IMR-90 (cell line): ENCODE results near the gene SRPK1. TPM values are rescaled to one million over a fixed set of nuclear protein-coding genes. Genes with fewer than 3 reads are reported as not detected.

Experiments used
- ATAC-seq: fragments of 200-7000 bp; cut with Tn5 transposase; 2 replicates; pipeline ENCODE4 v1.9.1; 2020; ENCODE audit warnings: low read depth, mild to moderate bottlenecking, moderate library complexity
- BruUV-seq: library from RNA; stranded (reverse); fragments of 400-500 nt; replicated peaks from 2 replicates; lab custom pipeline; 2021; lab: Mats Ljungman, UMichigan
- CTCF ChIA-PET: fragments of 300-600 bp; formaldehyde crosslinking; extraction: SDS; loops from one replicate; lab custom pipeline; 2021; ENCODE audit warnings: antibody characterized with exemption; lab: Yijun Ruan, JAX
- POLR2A ChIA-PET: fragments of 300-600 bp; sonication (Branson Sonifier 250); formaldehyde crosslinking; loops from one replicate; lab custom pipeline; 2022; ENCODE audit warnings: antibody characterized with exemption; ENCODE audit not compliant: unreplicated experiment; lab: Charles Lee
- DNase-seq: peaks from one replicate; pipeline ENCODE4 v3.0.0; 2013
- H2AFZ ChIP-seq: replicated peaks from 2 replicates; pipeline ENCODE3; 2013; ENCODE audit warnings: low read length, mild to moderate bottlenecking; ENCODE audit not compliant: poor library complexity
- H2AK5ac ChIP-seq: 2 replicates; pipeline ENCODE4 v1.6.1; 2013; ENCODE audit warnings: low read depth, low read length, inconsistent platforms
- H2AK9ac ChIP-seq: replicated peaks from 2 replicates; pipeline ENCODE3; 2013; ENCODE audit warnings: mild to moderate bottlenecking, low read depth, low read length, moderate library complexity; ENCODE audit not compliant: poor library complexity
- H2BK120ac ChIP-seq: 2 replicates; pipeline ENCODE4 v1.6.1; 2013; ENCODE audit warnings: low read depth, low read length, inconsistent platforms
- H2BK15ac ChIP-seq: 3 replicates; pipeline ENCODE4 v1.6.1; 2013; ENCODE audit warnings: low read depth, low read length, inconsistent platforms
- H2BK20ac ChIP-seq: 2 replicates; pipeline ENCODE4 v1.6.1; 2013; ENCODE audit warnings: low read depth, mild to moderate bottlenecking, inconsistent platforms, low read length, moderate library complexity
- H2BK5ac ChIP-seq: 2 replicates; pipeline ENCODE4 v1.6.1; 2013; ENCODE audit warnings: mild to moderate bottlenecking, low read depth, low read length, inconsistent platforms; ENCODE audit not compliant: poor library complexity, severe bottlenecking
- H3K14ac ChIP-seq: replicated peaks from 2 replicates; pipeline ENCODE4 v1.6.1; 2013; ENCODE audit warnings: low read depth, low read length, inconsistent platforms
- H3K18ac ChIP-seq: 2 replicates; pipeline ENCODE4 v1.6.1; 2013; ENCODE audit warnings: low read depth, low read length, control low read depth
- H3K23ac ChIP-seq: 2 replicates; pipeline ENCODE4 v1.6.1; 2013; ENCODE audit warnings: low read depth, low read length, inconsistent platforms
- H3K27ac ChIP-seq: 2 replicates; pipeline ENCODE4 v1.5.1; 2013; ENCODE audit warnings: mild to moderate bottlenecking, control low read depth, low read length; ENCODE audit not compliant: insufficient read depth
- H3K27me3 ChIP-seq: 2 replicates; pipeline ENCODE4 v1.6.1; 2013; ENCODE audit warnings: low read length; ENCODE audit not compliant: control insufficient read depth, insufficient read depth
- H3K36me3 ChIP-seq: 2 replicates; pipeline ENCODE4 v1.6.1; 2013; ENCODE audit warnings: low read length, mixed read lengths; ENCODE audit not compliant: control insufficient read depth, insufficient read depth
- H3K4ac ChIP-seq: 2 replicates; pipeline ENCODE4 v1.6.1; 2013; ENCODE audit warnings: low read depth, low read length, inconsistent platforms
- H3K4me1 ChIP-seq: 2 replicates; pipeline ENCODE4 v1.6.1; 2013; ENCODE audit warnings: low read length, mixed read lengths; ENCODE audit not compliant: control insufficient read depth, insufficient read depth
- H3K4me2 ChIP-seq: 2 replicates; pipeline ENCODE4 v1.6.1; 2013; ENCODE audit warnings: low read depth, mild to moderate bottlenecking, control low read depth, low read length, moderate library complexity
- H3K4me3 ChIP-seq: 2 replicates; pipeline ENCODE4 v1.5.1; 2013; ENCODE audit warnings: low read depth, mild to moderate bottlenecking, control low read depth, low read length, moderate library complexity; ENCODE audit not compliant: insufficient read depth
- H3K56ac ChIP-seq: 2 replicates; pipeline ENCODE4 v1.6.1; 2013; ENCODE audit warnings: low read length, inconsistent platforms; ENCODE audit not compliant: insufficient read depth; ENCODE audit errors: extremely low read depth
- H3K79me1 ChIP-seq, 2 experiments: 2 replicates each; pipeline ENCODE4 v1.6.1; 2013; ENCODE audit warnings: low read length in 2 of 2, inconsistent platforms in 1 of 2, low read depth in 1 of 2
- H3K9ac ChIP-seq: 2 replicates; pipeline ENCODE4 v1.6.1; 2013; ENCODE audit warnings: low read depth, low read length, control low read depth
- H3K9me1 ChIP-seq: 2 replicates; pipeline ENCODE4 v1.6.1; 2013; ENCODE audit warnings: low read length, inconsistent platforms; ENCODE audit not compliant: insufficient read depth
- H3K9me3 ChIP-seq: 2 replicates; pipeline ENCODE4 v1.6.1; 2013; ENCODE audit warnings: low read length; ENCODE audit not compliant: control insufficient read depth, insufficient read depth
- H4K20me1 ChIP-seq: 2 replicates; pipeline ENCODE4 v1.6.1; 2013; ENCODE audit warnings: low read length, inconsistent platforms; ENCODE audit not compliant: insufficient read depth
- H4K5ac ChIP-seq: 2 replicates; pipeline ENCODE4 v1.6.1; 2013; ENCODE audit warnings: mild to moderate bottlenecking, low read depth, low read length, control low read depth
- H4K8ac ChIP-seq, 2 experiments: 2 replicates each; pipeline ENCODE4 v1.6.1; 2013; ENCODE audit warnings: low read depth in 2 of 2, low read length in 2 of 2, control low read depth in 1 of 2, inconsistent platforms in 1 of 2
- H4K91ac ChIP-seq: 2 replicates; pipeline ENCODE4 v1.6.1; 2013; ENCODE audit warnings: low read depth, low read length, inconsistent platforms; ENCODE audit not compliant: insufficient read depth
- CEBPB ChIP-seq: IDR thresholded peaks from 2 replicates; pipeline ENCODE4 v1.6.1; 2012; ENCODE audit warnings: low read depth, low read length, improper control_type of control experiment
- CHD1 ChIP-seq: IDR thresholded peaks from 2 replicates; pipeline ENCODE4 v1.6.1; 2012; ENCODE audit warnings: low read depth, low read length, improper control_type of control experiment
- ELK1 ChIP-seq: fragments of 150-350 bp; IDR thresholded peaks from 2 replicates; pipeline ENCODE4 v1.6.1; 2016; ENCODE audit warnings: low read depth, mild to moderate bottlenecking, low read length, moderate library complexity, borderline replicate concordance
- FOS ChIP-seq: fragments of 150-350 bp; IDR thresholded peaks from 2 replicates; pipeline ENCODE4 v1.6.1; 2016; ENCODE audit warnings: low read depth, low read length
- MAFK ChIP-seq: IDR thresholded peaks from 2 replicates; pipeline ENCODE4 v1.6.1; 2012; ENCODE audit warnings: low read depth, low read length, improper control_type of control experiment
- MXI1 ChIP-seq: IDR thresholded peaks from 2 replicates; pipeline ENCODE4 v1.6.1; 2012; ENCODE audit warnings: low read depth, mild to moderate bottlenecking, low read length, moderate library complexity, borderline replicate concordance
- POLR2A ChIP-seq: IDR thresholded peaks from 2 replicates; pipeline ENCODE4 v1.6.1; 2012; ENCODE audit warnings: mild to moderate bottlenecking, low read depth, low read length
- RAD21 ChIP-seq: IDR thresholded peaks from 2 replicates; pipeline ENCODE4 v1.6.1; 2012; ENCODE audit warnings: low read length, improper control_type of control experiment
- RFX5 ChIP-seq: IDR thresholded peaks from 2 replicates; pipeline ENCODE4 v1.8.0; 2012; ENCODE audit warnings: low read depth, mild to moderate bottlenecking, low read length, moderate library complexity
- SMC3 ChIP-seq: fragments of 150-350 bp; IDR thresholded peaks from 2 replicates; pipeline ENCODE4 v1.6.1; 2016; ENCODE audit warnings: low read depth, mild to moderate bottlenecking, antibody characterized with exemption, low read length, moderate library complexity
- WGBS, 2 experiments: methylation state at CpG; one replicate each; pipeline versions ENCODE4 v1.1.5 to v1.1.7; 2013; ENCODE audit warnings: missing lambda C conversion rate in 2 of 2; ENCODE audit not compliant: insufficient read length in 1 of 2; ENCODE audit errors: extremely low coverage in 2 of 2; 5-methylcytosine and 5-hydroxymethylcytosine counted together
- dilution Hi-C: fragments of 300-500 bp; cut with HindIII; formaldehyde crosslinking; loops from one replicate; pipeline ENCODE4 v1.14.3; 2018; ENCODE audit warnings: low sequenced_read_pairs; ENCODE audit not compliant: unreplicated experiment
- in situ Hi-C: fragments of 300-500 bp; cut with MboI; formaldehyde crosslinking; loops from 3 replicates; pipeline ENCODE4 v1.14.3; 2019; ENCODE audit warnings: low sequenced_read_pairs, inconsistent platforms, mixed read lengths
- intact Hi-C: fragments of 100-400 bp; cut with micrococcal nuclease; formaldehyde crosslinking; loops from 2 replicates; pipeline ENCODE4 v1.10.0; 2022
- polyA plus RNA-seq, 3 experiments: library from polyadenylated mRNA; depleted of rRNA; stranded (reverse); fragments of >200 nt; gene quantifications; 2 replicates each; pipeline ENCODE4 v1.2.3, GENCODE V29; 2012; ENCODE audit warnings: low replicate concordance in 1 of 3
- total RNA-seq: library from RNA; depleted of rRNA; stranded (reverse); fragments of >200 nt; gene quantifications from 2 replicates; pipeline ENCODE4 v1.2.3, GENCODE V29; 2012
- TF ChIP-seq, protein P1 (sequence below): fragments of 150-350 bp; IDR thresholded peaks from 2 replicates; pipeline ENCODE4 v1.6.1; 2017; ENCODE audit warnings: mild to moderate bottlenecking, antibody characterized with exemption, low read length, low read depth

The SRPK1 gene
- total and polyA plus RNA-seq, 2 of the 4 experiments (the other 2 are of a cell fraction): 22.5 to 44.6 TPM

DNA sequence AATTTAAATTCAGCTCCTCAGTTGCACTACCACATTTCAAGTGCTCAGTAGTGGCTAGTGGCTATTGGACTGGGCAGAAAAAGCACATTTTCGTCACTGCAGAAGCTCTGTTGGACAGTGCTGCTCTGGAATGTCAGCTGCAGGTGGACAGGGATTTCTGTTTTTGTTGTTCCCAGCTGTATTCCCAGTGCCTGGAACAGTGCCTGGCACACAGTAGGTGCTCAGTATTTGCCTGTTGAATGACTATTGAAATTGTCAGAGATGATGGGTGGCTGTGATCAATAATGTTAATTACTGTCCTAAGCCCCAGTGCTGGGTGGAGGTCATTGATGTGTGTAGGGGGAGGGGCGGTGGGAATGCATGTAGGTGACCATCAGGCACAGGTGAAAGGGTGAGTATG, 134.6 kb downstream of the SRPK1 start:
- Histone ChIP-seq H3K14ac (no peak overlapping the region), H2BK15ac (no peak overlapping the region), H3K4me2 (no peak overlapping the region), H3K9me1 (no peaks in the 10 kb centered on the region), H4K20me1 (no peaks in the 10 kb centered on the region), H4K8ac (no peak overlapping the region), H2AK9ac (no peak overlapping the region), H3K36me3 (no peaks in the 10 kb centered on the region), H3K9me3 (peaks cover 2% of the 10 kb centered on the region; the same call in 1 of the 2 replicates), H3K27me3 (peaks cover 50% of the 10 kb centered on the region), H4K91ac (no peak overlapping the region), H3K4me1 (no peaks in the 10 kb centered on the region), H3K23ac (no peak overlapping the region), H4K5ac (no peak overlapping the region), H3K56ac (no peak overlapping the region), H3K4ac (no peak overlapping the region), H3K79me1 (no peaks in the 10 kb centered on the region), H3K18ac (no peak overlapping the region), H2BK120ac (no peak overlapping the region), H3K4me3 (no peak overlapping the region), H3K27ac (no peak overlapping the region), H2AK5ac (no peak overlapping the region), H2BK5ac (no peak overlapping the region), H3K9ac (no peak overlapping the region), H2BK20ac (no peak overlapping the region), H2AFZ (no peak overlapping the region)
- no peak for DNase-seq
- no TSS peak for BruUV-seq
- POLR2A ChIA-PET: no interaction called here
- intact Hi-C loops (no loop called here), dilution Hi-C loops (no loop called here), in situ Hi-C loops (no loop called here)
- ATAC-seq: no peak
- CTCF ChIA-PET: interaction anchor here (0.8 to 1.9 kb wide), 2 partner anchors 10 to 12 kb away, joined by 4 to 7 read pairs; partner anchors contain the start of gene CLPS
- TF ChIP-seq RFX5 (no peak), CHD1 (no peak), FOS (no peak), CEBPB (no peak), POLR2A (no peak), MXI1 (no peak), SMC3 (no peak), MAFK (no peak), ELK1 (no peak), RAD21 (no peak)
- TF ChIP-seq, protein P1, sequence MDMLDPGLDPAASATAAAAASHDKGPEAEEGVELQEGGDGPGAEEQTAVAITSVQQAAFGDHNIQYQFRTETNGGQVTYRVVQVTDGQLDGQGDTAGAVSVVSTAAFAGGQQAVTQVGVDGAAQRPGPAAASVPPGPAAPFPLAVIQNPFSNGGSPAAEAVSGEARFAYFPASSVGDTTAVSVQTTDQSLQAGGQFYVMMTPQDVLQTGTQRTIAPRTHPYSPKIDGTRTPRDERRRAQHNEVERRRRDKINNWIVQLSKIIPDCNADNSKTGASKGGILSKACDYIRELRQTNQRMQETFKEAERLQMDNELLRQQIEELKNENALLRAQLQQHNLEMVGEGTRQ: no peak
- no CpG with 5 or more reads among the region's 2 CpGs for WGBS, 2 experiments
